HepG2 (cell line): ENCODE data around the gene TADA2B. TPM values are rescaled to one million over a fixed set of nuclear protein-coding genes. Genes with fewer than 3 reads are reported as not detected.

Source experiments
- ATAC-seq: fragments of 200-7000 bp; cut with Tn5 transposase; 3 replicates; pipeline ENCODE4 v1.9.1; 2020; ENCODE audit warnings: mild to moderate bottlenecking, moderate library complexity
- BruUV-seq: library from RNA; stranded (reverse); fragments of 400-500 nt; replicated peaks from 2 replicates; lab custom pipeline; 2021; lab: Mats Ljungman, UMichigan
- CTCF ChIA-PET: fragments of 300-600 bp; formaldehyde crosslinking; extraction: SDS; loops from one replicate; lab custom pipeline; 2021; ENCODE audit warnings: low total read pairs, inconsistent platforms, low intra/inter-chr PET ratio; lab: Yijun Ruan, JAX
- POLR2A ChIA-PET: fragments of 350-600 bp; sonication (Branson Sonifier 250); formaldehyde crosslinking; loops from one replicate; lab custom pipeline; 2020; ENCODE audit warnings: antibody characterized with exemption, inconsistent platforms; lab: Yijun Ruan, JAX
- DNase-seq: peaks from one replicate; pipeline ENCODE4 v3.0.0-alpha.2; 2015; ENCODE audit warnings: low spot score
- FAIRE-seq: peaks from 3 replicates; lab custom pipeline; 2011; peaks lifted over from hg19 to GRCh38; lab: Jason Lieb, UNC
- H2AFZ ChIP-seq: one replicate; pipeline ENCODE4 v1.6.1; 2011; ENCODE audit warnings: low read length, inconsistent platforms
- H3K27ac ChIP-seq: fragments of 300-600 bp; 3 replicates; pipeline ENCODE4 v1.8.0; 2011; ENCODE audit warnings: mixed run types, mild to moderate bottlenecking, mixed read lengths, low read length, inconsistent platforms; ENCODE audit not compliant: insufficient read depth; ENCODE audit errors: extremely low read length
- H3K27me3 ChIP-seq, 2 experiments: fragments of 200-600 bp in 1 of 2; 2 replicates in 1 of 2; 3 replicates in 1 of 2; pipeline versions ENCODE4 v1.6.0 to v1.8.0; 2011; ENCODE audit warnings: low read length in 2 of 2, mild to moderate bottlenecking in 2 of 2, moderate library complexity in 2 of 2, inconsistent platforms in 1 of 2; ENCODE audit not compliant: insufficient read depth in 2 of 2, control insufficient read depth in 1 of 2
- H3K36me3 ChIP-seq, 2 experiments: fragments of 200-600 bp in 1 of 2; replicated peaks in 1 of 2; 2 replicates in 1 of 2; 3 replicates in 1 of 2; pipeline versions ENCODE4 v1.5.1 to v1.8.0; 2011; ENCODE audit warnings: low read length in 2 of 2, inconsistent platforms in 1 of 2; ENCODE audit not compliant: insufficient read depth in 2 of 2, control insufficient read depth in 1 of 2
- H3K4me1 ChIP-seq: 2 replicates; pipeline ENCODE4 v1.5.1; 2012; ENCODE audit warnings: low read length, inconsistent platforms; ENCODE audit not compliant: insufficient read depth
- H3K4me2 ChIP-seq: 2 replicates; pipeline ENCODE4 v1.6.0; 2011; ENCODE audit warnings: low read depth, low read length, inconsistent platforms
- H3K4me3 ChIP-seq, 3 experiments: fragments of 200-600 bp in 1 of 3; sonication (generic), shearing (Covaris generic) in 1 of 3; replicated peaks in 1 of 3; 2 replicates each; pipeline ENCODE4 v1.5.1; 2011 to 2016; ENCODE audit warnings: low read length in 3 of 3, inconsistent platforms in 2 of 3, low read depth in 2 of 3, mild to moderate bottlenecking in 2 of 3, control low read depth in 1 of 3, mixed read lengths in 1 of 3; ENCODE audit not compliant: insufficient read depth in 1 of 3
- H3K79me2 ChIP-seq: one replicate; pipeline ENCODE4 v1.6.1; 2011; ENCODE audit warnings: low read length, inconsistent platforms; ENCODE audit not compliant: insufficient read depth
- H3K9ac ChIP-seq: 2 replicates; pipeline ENCODE4 v1.6.0; 2011; ENCODE audit warnings: mild to moderate bottlenecking, low read depth, low read length, inconsistent platforms; ENCODE audit not compliant: insufficient read depth
- H3K9me3 ChIP-seq: 2 replicates; pipeline ENCODE4 v1.5.1; 2012; ENCODE audit warnings: mild to moderate bottlenecking, low read length
- H4K20me1 ChIP-seq: 2 replicates; pipeline ENCODE4 v1.6.0; 2011; ENCODE audit warnings: inconsistent platforms, mild to moderate bottlenecking, low read length, moderate library complexity; ENCODE audit not compliant: insufficient read depth
- AGO2 ChIP-seq: fragments of 200-400 bp; formaldehyde crosslinking; optimal IDR thresholded peaks from 2 replicates; pipeline ENCODE3; 2017; ENCODE audit warnings: mild to moderate bottlenecking, low read depth, low read length, moderate library complexity
- GATA4 ChIP-seq: sonication (generic); IDR thresholded peaks from 2 replicates; pipeline ENCODE4 v1.6.1; 2016; ENCODE audit warnings: antibody characterized with exemption, low read depth, borderline replicate concordance
- HOXD1 ChIP-seq: sonication (generic); formaldehyde crosslinking; IDR thresholded peaks from 2 replicates; pipeline ENCODE4 v1.5.0; 2020; ENCODE audit warnings: missing genetic modification reagents
- MYC ChIP-seq: sonication (generic); formaldehyde crosslinking; IDR thresholded peaks from 2 replicates; pipeline ENCODE4 v1.9.0; 2021; ENCODE audit warnings: missing genetic modification reagents, borderline replicate concordance
- NCOA5 ChIP-seq: sonication (generic); formaldehyde crosslinking; IDR thresholded peaks from 2 replicates; pipeline ENCODE4 v1.4.0; 2020; ENCODE audit warnings: missing genetic modification reagents
- NFATC3 ChIP-seq: sonication (generic); formaldehyde crosslinking; IDR thresholded peaks from 2 replicates; pipeline ENCODE4 v1.5.1; 2020; ENCODE audit warnings: mild to moderate bottlenecking, missing genetic modification reagents
- PHF5A ChIP-seq: IDR thresholded peaks from one replicate; pipeline ENCODE4 v1.6.1; 2018; ENCODE audit warnings: low read depth, missing genetic modification reagents; ENCODE audit not compliant: unreplicated experiment
- RBM22 ChIP-seq: fragments of 200-400 bp; formaldehyde crosslinking; optimal IDR thresholded peaks from 2 replicates; pipeline ENCODE3; 2017; ENCODE audit warnings: mild to moderate bottlenecking, low read length, moderate library complexity
- ZIK1 ChIP-seq: sonication (generic); formaldehyde crosslinking; IDR thresholded peaks from 2 replicates; pipeline ENCODE4 v1.5.0; 2020; ENCODE audit warnings: mild to moderate bottlenecking, low read depth, missing genetic modification reagents, borderline replicate concordance
- ZNF546 ChIP-seq: sonication (generic); formaldehyde crosslinking; conservative IDR thresholded peaks from 2 replicates; pipeline ENCODE4 v1.8.1; 2023; ENCODE audit warnings: mild to moderate bottlenecking, missing genetic modification reagents
- ZNF674 ChIP-seq: sonication (generic); formaldehyde crosslinking; IDR thresholded peaks from 2 replicates; pipeline ENCODE4 v1.5.0; 2020; ENCODE audit warnings: low read depth, mild to moderate bottlenecking, missing genetic modification reagents
- WGBS: methylation state at CpG from one replicate; pipeline ENCODE4 v1.1.6; 2017; ENCODE audit warnings: low lambda C conversion rate; 5-methylcytosine and 5-hydroxymethylcytosine counted together
- in situ Hi-C: cut with HindIII; loops from 2 replicates; pipeline ENCODE4 v1.10.0; 2017; ENCODE audit warnings: low pct_unique_long_range_greater_than_20kb; ENCODE audit not compliant: extremely low pct_ligation_motif_present
- intact Hi-C: fragments of 100-400 bp; cut with micrococcal nuclease; formaldehyde crosslinking; loops from one replicate; pipeline ENCODE4 v1.10.0; 2022; ENCODE audit not compliant: unreplicated experiment
- polyA plus RNA-seq, 8 experiments: library from polyadenylated mRNA; depleted of rRNA in 3 of 8; stranded (reverse) in 7 of 8; unstranded in 1 of 8; fragments of >200 nt; fragmentation: Illumina TruSeq in 4 of 8; extraction: Trizol in 4 of 8; gene quantifications; 2 replicates each; pipeline versions ENCODE4 v1.2.1 to v1.2.3, GENCODE V29; 2011 to 2016; ENCODE audit warnings: low read depth in 4 of 8, missing spikeins in 1 of 8, mixed read lengths in 1 of 8; ENCODE audit not compliant: insufficient read depth in 1 of 8
- total RNA-seq, 5 experiments: library from RNA; depleted of rRNA; stranded (reverse); fragments of >200 nt; fragmentation: Illumina TruSeq; extraction: Trizol; gene quantifications; 2 replicates each; pipeline ENCODE4 v1.2.3, GENCODE V29; 2016; ENCODE audit warnings: low read depth in 1 of 5

The TADA2B gene
- total and polyA plus RNA-seq, 2 of the 13 experiments (the other 11 are each of a cell fraction or from before 2014, with no cell fraction given): 4.6 to 8.9 TPM

DNA sequence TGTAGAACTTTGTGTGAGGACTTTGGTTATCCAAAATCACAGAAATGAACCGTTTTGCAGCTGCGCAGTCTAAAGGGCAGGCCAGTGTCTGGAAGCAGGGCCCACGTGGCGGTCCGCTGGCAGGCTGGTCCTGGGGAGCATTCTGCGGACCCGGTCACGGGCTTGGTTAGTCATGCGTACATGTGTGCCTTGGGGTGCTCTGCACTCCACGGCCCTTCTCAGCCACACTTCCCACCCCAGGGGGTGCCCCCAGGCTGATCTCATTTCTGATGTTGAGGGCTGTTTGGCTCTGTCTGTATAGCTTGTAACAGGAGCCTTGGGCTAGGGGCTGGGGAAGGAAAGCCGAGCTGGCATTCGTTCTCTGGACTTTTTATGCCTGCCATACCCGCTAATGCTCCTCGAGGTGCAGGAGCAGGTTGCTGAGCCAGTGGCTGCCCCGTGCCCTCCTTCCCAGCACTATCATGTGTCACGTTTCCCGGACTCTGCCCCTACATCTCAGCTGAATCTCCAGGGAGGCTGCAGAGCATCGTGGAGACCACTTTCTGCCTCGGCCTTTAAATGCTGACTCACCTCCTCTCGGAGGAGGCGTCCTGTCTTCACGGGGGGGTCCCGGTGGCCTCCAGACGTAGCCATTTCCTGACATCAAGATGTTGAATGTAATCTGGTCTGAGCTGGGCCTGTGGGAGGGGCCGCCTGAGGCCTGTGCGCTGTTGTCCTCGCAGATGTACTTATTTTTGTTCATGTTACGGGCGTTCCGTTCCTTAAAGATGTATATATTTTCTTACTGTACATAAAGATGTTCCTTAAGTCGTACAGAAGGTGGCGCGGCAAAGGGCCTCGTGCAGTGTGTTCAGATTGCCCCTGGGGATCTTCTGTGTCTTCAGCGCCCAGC lies 11.4 kb upstream of the TADA2B start:
- POLR2A ChIA-PET: no interaction called here
- peaks cover 43% of the 10 kb centered on the region for H3K4me1 ChIP-seq
- no peak overlapping the region for H2AFZ ChIP-seq
- 96% methylated on average over 35 of the region's 35 CpGs for WGBS
- intact Hi-C loops (no loop called here), in situ Hi-C loops (no loop called here)
- no peaks in the 10 kb centered on the region for H3K79me2 ChIP-seq
- no peak for DNase-seq
- BruUV-seq: no TSS peak
- no peak overlapping the region for H3K4me2 ChIP-seq
- H4K20me1 ChIP-seq: 0 out of 2 replicates have a peak, but pooled peaks cover 4% of the 10 kb centered on the region
- no peak overlapping the region for H3K9ac ChIP-seq
- no peak for FAIRE-seq
- H3K27me3 ChIP-seq: no peaks in the 10 kb centered on the region
- no peak for ATAC-seq
- CTCF ChIA-PET: no interaction called here
- H3K27ac ChIP-seq: no peak overlapping the region
- H3K36me3 ChIP-seq: peaks cover 15 to 47% of the 10 kb centered on the region in 2 experiments
- TF ChIP-seq AGO2: peak; percentile 17
- TF ChIP-seq RBM22: peak; percentile 64
- TF ChIP-seq MYC (CRISPR knock-in tag): no peak
- H3K9me3 ChIP-seq: no peaks in the 10 kb centered on the region
- no peak overlapping the region for H3K4me3 ChIP-seq

DNA sequence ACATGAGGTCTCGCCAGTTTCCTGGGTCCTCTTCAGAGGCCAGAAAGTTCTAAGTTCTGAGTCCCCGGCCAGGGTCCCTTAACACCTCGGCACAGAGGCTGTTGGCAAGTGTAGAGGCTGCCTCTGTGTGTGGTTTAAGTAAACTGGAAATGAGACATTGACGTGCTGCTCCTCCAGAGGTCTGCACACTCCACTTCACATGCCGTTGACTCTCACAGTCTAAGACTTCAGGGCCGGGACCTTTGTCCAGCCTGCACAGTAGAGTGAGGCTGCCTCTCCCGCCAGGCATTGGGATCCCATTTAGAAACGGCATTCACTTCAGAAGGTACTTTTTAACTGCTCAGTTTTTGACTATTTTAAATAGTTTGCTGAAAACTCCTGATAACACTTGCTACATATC lies 10.6 kb upstream of the TADA2B start:
- no peaks in the 10 kb centered on the region for H3K27me3 ChIP-seq
- no peaks in the 10 kb centered on the region for H3K9me3 ChIP-seq
- BruUV-seq: no TSS peak
- FAIRE-seq (no peak), ATAC-seq (no peak), DNase-seq (no peak)
- 86% methylated on average over 7 of the region's 8 CpGs for WGBS
- no peak overlapping the region for H3K4me3 ChIP-seq
- TF ChIP-seq NCOA5 (CRISPR knock-in tag) (no peak), GATA4 (no peak), PHF5A (CRISPR knock-in tag) (no peak), ZNF674 (CRISPR knock-in tag) (no peak), NFATC3 (CRISPR knock-in tag) (no peak), ZIK1 (CRISPR knock-in tag) (no peak), ZNF546 (CRISPR knock-in tag) (no peak), HOXD1 (no peak)
- in situ Hi-C loops: no loop called here
- H2AFZ ChIP-seq: no peak overlapping the region
- POLR2A ChIA-PET: no interaction called here
- H4K20me1 ChIP-seq: 0 out of 2 replicates have a peak, but pooled peaks cover 4% of the 10 kb centered on the region
- intact Hi-C loops: no loop called here
- peaks cover 13 to 41% of the 10 kb centered on the region in 2 experiments for H3K36me3 ChIP-seq
- no peak overlapping the region for H3K27ac ChIP-seq
- no peak overlapping the region for H3K4me2 ChIP-seq
- H3K9ac ChIP-seq: no peak overlapping the region
- peaks cover 51% of the 10 kb centered on the region for H3K4me1 ChIP-seq
- no peaks in the 10 kb centered on the region for H3K79me2 ChIP-seq
- CTCF ChIA-PET: no interaction called here
